Osteoblast (primary cell): ENCODE data around the gene ABTB1. TPM values are rescaled to one million over a fixed set of nuclear protein-coding genes. Genes with fewer than 3 reads are reported as not detected.

Source experiments
- DNase-seq: peaks from one replicate; pipeline ENCODE4 v3.0.0; 2011; ENCODE audit warnings: low spot score, mixed read lengths; ENCODE audit not compliant: insufficient read length; ENCODE audit errors: missing footprints
- H2AFZ ChIP-seq: 2 replicates; pipeline ENCODE4 v1.6.0; 2011; ENCODE audit warnings: mild to moderate bottlenecking, low read length
- H3K27ac ChIP-seq: 2 replicates; pipeline ENCODE4 v1.5.1; 2011; ENCODE audit warnings: mild to moderate bottlenecking, low read depth, low read length, moderate library complexity
- H3K27me3 ChIP-seq: 2 replicates; pipeline ENCODE4 v1.6.0; 2012; ENCODE audit warnings: mild to moderate bottlenecking, control low read depth, inconsistent platforms, low read length, moderate library complexity; ENCODE audit not compliant: insufficient read depth
- H3K36me3 ChIP-seq: 2 replicates; pipeline ENCODE4 v1.5.1; 2011; ENCODE audit warnings: mild to moderate bottlenecking, low read length, control low read depth, moderate library complexity; ENCODE audit not compliant: insufficient read depth
- H3K4me1 ChIP-seq: 2 replicates; pipeline ENCODE4 v1.5.1; 2011; ENCODE audit warnings: mild to moderate bottlenecking, low read length, control low read depth, moderate library complexity; ENCODE audit not compliant: insufficient read depth
- H3K4me2 ChIP-seq: 2 replicates; pipeline ENCODE4 v1.6.0; 2011; ENCODE audit warnings: mild to moderate bottlenecking, low read length; ENCODE audit not compliant: insufficient read depth
- H3K4me3 ChIP-seq: fragments of 200-600 bp; sonication (generic); 3 replicates; pipeline ENCODE4 v1.5.1; 2012; ENCODE audit warnings: mild to moderate bottlenecking, low read length, inconsistent platforms; ENCODE audit not compliant: insufficient read depth
- H3K79me2 ChIP-seq: 2 replicates; pipeline ENCODE4 v1.6.0; 2012; ENCODE audit warnings: mild to moderate bottlenecking, low read length, control low read depth, inconsistent platforms; ENCODE audit not compliant: insufficient read depth
- H3K9me3 ChIP-seq: 2 replicates; pipeline ENCODE4 v1.5.1; 2011; ENCODE audit warnings: low read depth, low read length, control low read depth
- H4K20me1 ChIP-seq: 2 replicates; pipeline ENCODE4 v1.6.0; 2012; ENCODE audit warnings: mild to moderate bottlenecking, low read length, control low read depth; ENCODE audit not compliant: insufficient read depth
- CTCF ChIP-seq: IDR thresholded peaks from 2 replicates; pipeline ENCODE4 v1.5.1; 2011; ENCODE audit warnings: mild to moderate bottlenecking, low read depth, low read length, moderate library complexity; ENCODE audit errors: extremely low read depth
- total RNA-seq: library from RNA; depleted of rRNA; stranded (reverse); fragments of >200 nt; gene quantifications from 2 replicates; pipeline ENCODE4 v1.2.3, GENCODE V29; 2012

ABTB1 gene
- total RNA-seq, 1 donor: 17.7 TPM

GRCh38 chr3:127632035-127632820 is 40.5 kb upstream of the ABTB1 start:
- Histone ChIP-seq H3K27ac (no peak overlapping the region), H3K4me3 (no peak overlapping the region), H3K9me3 (no peaks in the 10 kb centered on the region), H3K27me3 (peaks cover 62% of the 10 kb centered on the region), H2AFZ (no peak overlapping the region), H3K79me2 (no peaks in the 10 kb centered on the region), H3K4me1 (peaks cover 2% of the 10 kb centered on the region), H3K4me2 (no peak overlapping the region), H3K36me3 (no peaks in the 10 kb centered on the region), H4K20me1 (no peaks in the 10 kb centered on the region)
- TF ChIP-seq CTCF: no peak
- DNase-seq: peak; percentile 63

- no peaks in the 10 kb centered on the region for H3K79me2 ChIP-seq
- DNase-seq: no peak
- H3K4me2 ChIP-seq: no peak overlapping the region
- H2AFZ ChIP-seq: no peak overlapping the region
- TF ChIP-seq CTCF: no peak
- H3K27ac ChIP-seq: no peak overlapping the region
- H3K27me3 ChIP-seq: peaks cover 42% of the 10 kb centered on the region
- no peak overlapping the region for H3K4me3 ChIP-seq
- peaks cover under 1% of the 10 kb centered on the region for H3K4me1 ChIP-seq
- no peaks in the 10 kb centered on the region for H4K20me1 ChIP-seq
- no peaks in the 10 kb centered on the region for H3K9me3 ChIP-seq
- H3K36me3 ChIP-seq: no peaks in the 10 kb centered on the region
Measured at GRCh38 chr3:127634653-127635052, 38.1 kb upstream of the ABTB1 start.

GRCh38 chr3:127637546-127637945 is 35.2 kb upstream of the ABTB1 start:
- no peak for DNase-seq

More at GRCh38 chr3:127637546-127637945, 35.2 kb upstream of the ABTB1 start:
- Histone ChIP-seq H3K27ac (no peak overlapping the region), H3K9me3 (no peaks in the 10 kb centered on the region), H3K4me1 (no peaks in the 10 kb centered on the region), H4K20me1 (no peaks in the 10 kb centered on the region), H3K4me2 (no peak overlapping the region), H2AFZ (no peak overlapping the region), H3K27me3 (peaks cover 14% of the 10 kb centered on the region), H3K79me2 (no peaks in the 10 kb centered on the region), H3K4me3 (no peak overlapping the region), H3K36me3 (no peaks in the 10 kb centered on the region)
- TF ChIP-seq CTCF: no peak
